Lung (tissue), 12 donors: ENCODE measurements around the gene CCDC92. TPM values are rescaled to one million over a fixed set of nuclear protein-coding genes. Genes with fewer than 3 reads are reported as not detected.

ENCODE experiments used
- ATAC-seq: fragments of 200-7000 bp; cut with Tn5 transposase; one replicate; pipeline ENCODE4 v1.9.1; 2020; ENCODE audit warnings: moderate number of reproducible peaks; ENCODE audit not compliant: insufficient read depth, low FRiP score
- DNase-seq, 3 donors: peaks; one replicate each; pipeline ENCODE4 v3.0.0-alpha.2; 2013 to 2017
- H3K27ac ChIP-seq, 2 donors: one replicate each; pipeline ENCODE4 v1.5.1; 2013; ENCODE audit warnings: mild to moderate bottlenecking in 2 of 2, moderate library complexity in 2 of 2, control low read depth in 1 of 2, inconsistent platforms in 1 of 2, low read depth in 1 of 2, low read length in 1 of 2
- H3K27me3 ChIP-seq, 3 donors: one replicate each; pipeline ENCODE4 v1.5.1; 2013; ENCODE audit warnings: low read length in 2 of 3; ENCODE audit not compliant: control insufficient read depth in 3 of 3, insufficient read depth in 3 of 3
- H3K36me3 ChIP-seq, 4 donors: one replicate each; pipeline ENCODE4 v1.5.1; 2013; ENCODE audit warnings: low read length in 4 of 4, mild to moderate bottlenecking in 1 of 4, moderate library complexity in 1 of 4; ENCODE audit not compliant: control insufficient read depth in 4 of 4, insufficient read depth in 4 of 4
- H3K4me1 ChIP-seq, 5 donors: one replicate each; pipeline ENCODE4 v1.5.1; 2013; ENCODE audit warnings: low read length in 5 of 5, mild to moderate bottlenecking in 2 of 5, moderate library complexity in 1 of 5; ENCODE audit not compliant: control insufficient read depth in 5 of 5, insufficient read depth in 5 of 5
- H3K4me3 ChIP-seq: one replicate; pipeline ENCODE4 v1.5.1; 2013; ENCODE audit warnings: mild to moderate bottlenecking, control low read depth, moderate library complexity
- H3K9ac ChIP-seq, 2 donors: one replicate each; pipeline ENCODE4 v1.5.1; 2013; ENCODE audit warnings: low read length in 2 of 2, control low read depth in 1 of 2; ENCODE audit not compliant: insufficient read depth in 1 of 2
- H3K9me3 ChIP-seq, 4 donors: one replicate each; pipeline ENCODE4 v1.5.1; 2013; ENCODE audit warnings: low read length in 3 of 4, mild to moderate bottlenecking in 1 of 4, moderate library complexity in 1 of 4; ENCODE audit not compliant: control insufficient read depth in 4 of 4, insufficient read depth in 3 of 4
- CTCF ChIP-seq: IDR thresholded peaks from 2 replicates; pipeline ENCODE4 v1.5.1; 2012; ENCODE audit warnings: mild to moderate bottlenecking; ENCODE audit errors: control extremely low read depth, extremely low read depth
- WGBS, 2 donors: extraction: QIAGEN DNeasy Blood & Tissue Kit; methylation state at CpG; one replicate each; pipeline ENCODE4 v1.1.7; 2013; 5-methylcytosine and 5-hydroxymethylcytosine counted together
- polyA plus RNA-seq, 2 donors: library from polyadenylated mRNA; stranded (reverse); fragments of 200-250 nt; gene quantifications; one replicate each; pipeline ENCODE4 v1.2.1, GENCODE V29; 2013
- total RNA-seq, 2 donors: library from RNA; depleted of rRNA in 1 of 2; stranded (reverse); fragments of >200 nt in 1 of 2; gene quantifications; one replicate each; pipeline ENCODE4 v1.2.1, GENCODE V29; 2014 to 2021
- donor health status: control.
- donor health status: control.
- donor health status: Bipolar disorder and iron deficiency.
- donor health status: healthy.
- donor health status: DM: yes; HTN: yes; CAD: no.

Gene CCDC92
- total and polyA plus RNA-seq, 4 donors, result 17.7 to 55.5 (median 34.8) TPM

GRCh38 chr12:123910057-123910456, 62.6 kb downstream of the CCDC92 start:
- Histone ChIP-seq H3K36me3 (no peaks in the 10 kb centered on the region), H3K4me1 (peaks cover 0 to 22% (median 0%) of the 10 kb centered on the region in 5 donors), H3K9ac (no peak overlapping the region), H3K9me3 (no peaks in the 10 kb centered on the region), H3K27me3 (no peaks in the 10 kb centered on the region), H3K27ac (no peak overlapping the region), H3K4me3 (no peak overlapping the region)
- DNase-seq, result no peak
- no peak for TF ChIP-seq CTCF
- ATAC-seq, result no peak
- 89 to 94% methylated on average over 8 of the region's 8 CpGs for WGBS, 2 donors

GRCh38 chr12:123908884-123909725, 63.5 kb downstream of the CCDC92 start:
- no peak overlapping the region for H3K4me3 ChIP-seq
- ATAC-seq, result no peak
- no peak overlapping the region for H3K9ac ChIP-seq
- peaks cover 0 to 22% (median 0%) of the 10 kb centered on the region in 5 donors for H3K4me1 ChIP-seq
- no peak for DNase-seq
- no peaks in the 10 kb centered on the region for H3K36me3 ChIP-seq
- WGBS, 2 donors, result 71 to 74% methylated on average over 34 to 37 of the region's 37 CpGs
- no peak overlapping the region for H3K27ac ChIP-seq
- no peaks in the 10 kb centered on the region for H3K9me3 ChIP-seq
- TF ChIP-seq CTCF, result no peak
- H3K27me3 ChIP-seq, result no peaks in the 10 kb centered on the region

GRCh38 chr12:123907726-123908476, 64.7 kb downstream of the CCDC92 start:
- no peak for ATAC-seq
- DNase-seq, result peak in 1 of 3 donors; percentile 51
- 81 to 86% methylated on average over 12 of the region's 12 CpGs for WGBS, 2 donors

More at GRCh38 chr12:123907726-123908476, 64.7 kb downstream of the CCDC92 start:
- no peaks in the 10 kb centered on the region for H3K36me3 ChIP-seq
- no peak for TF ChIP-seq CTCF
- no peaks in the 10 kb centered on the region for H3K27me3 ChIP-seq
- H3K9me3 ChIP-seq, result no peaks in the 10 kb centered on the region
- H3K9ac ChIP-seq, result no peak overlapping the region
- H3K4me1 ChIP-seq, result peaks cover 0 to 18% (median 0%) of the 10 kb centered on the region in 5 donors
- no peak overlapping the region for H3K4me3 ChIP-seq
- H3K27ac ChIP-seq, result no peak overlapping the region
